K562 (cell line): ENCODE results near the gene CCDC9. TPM values are rescaled to one million over a fixed set of nuclear protein-coding genes. Genes with fewer than 3 reads are reported as not detected.
A peak's percentile ranks its signal among the peaks of the same experiment; 100 is the strongest.

Experiments used
- DNMT1 ChIP-seq: fragments of 450-650 bp; IDR thresholded peaks from 2 replicates; pipeline ENCODE4 v1.6.1; 2016; ENCODE audit warnings: antibody characterized with exemption, mild to moderate bottlenecking
- E2F3 ChIP-seq: fragments of 250-450 bp; sonication (Bioruptor Pico); IDR thresholded peaks from 2 replicates; pipeline ENCODE4 v1.4.0; 2020; ENCODE audit warnings: mild to moderate bottlenecking
- HDAC8 ChIP-seq: fragments of 450-650 bp; IDR thresholded peaks from 2 replicates; pipeline ENCODE4 v1.6.1; 2016; ENCODE audit warnings: mild to moderate bottlenecking, missing genetic modification characterization, moderate library complexity, missing compliant biosample characterization
- HEY1 ChIP-seq: fragments of 250-450 bp; sonication (Bioruptor Pico); IDR thresholded peaks from 2 replicates; pipeline ENCODE4 v1.5.0; 2020; ENCODE audit warnings: mild to moderate bottlenecking, moderate library complexity, borderline replicate concordance
- MECOM ChIP-seq: fragments of 250-450 bp; sonication (Bioruptor Pico); IDR thresholded peaks from 2 replicates; pipeline ENCODE4 v1.8.0; 2022; ENCODE audit warnings: inconsistent platforms
- NFRKB ChIP-seq: fragments of 450-650 bp; IDR thresholded peaks from 2 replicates; pipeline ENCODE4 v1.6.1; 2016; ENCODE audit warnings: low read depth
- NONO ChIP-seq, 2 experiments: fragments of 200-400 bp in 1 of 2; fragments of 450-650 bp in 1 of 2; formaldehyde crosslinking in 1 of 2; IDR thresholded peaks; 2 replicates each; pipeline ENCODE4 v1.6.1; 2017; ENCODE audit warnings: low read depth in 2 of 2, mild to moderate bottlenecking in 2 of 2, moderate library complexity in 2 of 2, low read length in 1 of 2
- POLR2B ChIP-seq: fragments of 450-650 bp; IDR thresholded peaks from 2 replicates; pipeline ENCODE4 v1.6.1; 2018; ENCODE audit warnings: low read depth; ENCODE audit not compliant: partially characterized antibody
- SMAD1 ChIP-seq: fragments of 150-350 bp; IDR thresholded peaks from 2 replicates; pipeline ENCODE4 v1.6.1; 2014; ENCODE audit warnings: low read length, low read depth; ENCODE audit not compliant: partially characterized antibody
- TAF7 ChIP-seq: fragments of 450-650 bp; IDR thresholded peaks from 2 replicates; pipeline ENCODE4 v1.6.1; 2016; ENCODE audit warnings: missing genetic modification characterization, missing compliant biosample characterization
- ZNF408 ChIP-seq: fragments of 250-450 bp; sonication (Bioruptor Pico); IDR thresholded peaks from 2 replicates; pipeline ENCODE4 v1.4.0; 2020; ENCODE audit warnings: low read depth, mild to moderate bottlenecking, moderate library complexity
- ZNF444 ChIP-seq: fragments of 250-450 bp; sonication (Bioruptor Pico); IDR thresholded peaks from 2 replicates; pipeline ENCODE4 v1.4.0; 2020; ENCODE audit warnings: mild to moderate bottlenecking, moderate library complexity
- ZNF707 ChIP-seq: fragments of 250-450 bp; sonication (Bioruptor Pico); conservative IDR thresholded peaks from 2 replicates; pipeline ENCODE4 v1.8.0; 2022; ENCODE audit warnings: inconsistent platforms, mild to moderate bottlenecking, moderate library complexity
- polyA plus RNA-seq, 8 experiments: library from polyadenylated mRNA; depleted of rRNA in 4 of 8; stranded (reverse) in 5 of 8; unstranded in 3 of 8; fragments of >200 nt; fragmentation: Nextera tagmentation in 2 of 8; fragmentation: Illumina TruSeq in 1 of 8; extraction: Ambion mirVana in 2 of 8; extraction: Trizol in 1 of 8; gene quantifications; 2 replicates each; pipeline versions ENCODE4 v1.2.1 to v1.2.3, GENCODE V29; 2011 to 2014; ENCODE audit warnings: inconsistent platforms in 1 of 8, missing spikeins in 1 of 8
- total RNA-seq, 7 experiments: library from RNA; depleted of rRNA in 6 of 7; stranded (reverse); fragments of >200 nt in 6 of 7; fragmentation: Illumina TruSeq in 2 of 7; extraction: Trizol in 2 of 7; gene quantifications; 2 replicates each; pipeline versions ENCODE4 v1.2.1 to v1.2.3, GENCODE V29; 2011 to 2021; ENCODE audit warnings: low replicate concordance in 1 of 7
- TF ChIP-seq, protein P1 (sequence below): fragments of 250-450 bp; sonication (Bioruptor Pico); IDR thresholded peaks from 2 replicates; pipeline ENCODE4 v1.4.0; 2020; ENCODE audit warnings: mild to moderate bottlenecking, moderate library complexity
- TF ChIP-seq, protein P2 (sequence below): fragments of 250-450 bp; sonication (Bioruptor Pico); IDR thresholded peaks from 2 replicates; pipeline ENCODE4 v1.8.0; 2021; ENCODE audit warnings: moderate library complexity, mild to moderate bottlenecking, inconsistent platforms
- TF ChIP-seq, protein P3 (sequence below), 2 experiments: IDR thresholded peaks; 2 replicates each; pipeline ENCODE4 v1.6.1; 2011; ENCODE audit warnings: borderline replicate concordance in 1 of 2, control low read depth in 1 of 2, low read depth in 1 of 2, low read length in 1 of 2, mild to moderate bottlenecking in 1 of 2, mixed read lengths in 1 of 2, moderate library complexity in 1 of 2; ENCODE audit not compliant: insufficient read depth in 1 of 2, insufficient read length in 1 of 2, poor library complexity in 1 of 2, severe bottlenecking in 1 of 2; ENCODE audit errors: extremely low read depth in 1 of 2
- TF ChIP-seq, protein P4 (sequence below): fragments of 450-650 bp; formaldehyde crosslinking; IDR thresholded peaks from 2 replicates; pipeline ENCODE4 v1.4.0; 2020; ENCODE audit warnings: mild to moderate bottlenecking
- TF ChIP-seq, protein P5 (sequence below), 2 experiments: fragments of 450-650 bp in 1 of 2; sonication (generic) in 1 of 2; formaldehyde crosslinking in 1 of 2; IDR thresholded peaks in 1 of 2; conservative IDR thresholded peaks in 1 of 2; 2 replicates each; pipeline versions ENCODE4 v1.6.1 to v1.8.1; 2016 to 2023; ENCODE audit warnings: mild to moderate bottlenecking in 2 of 2, moderate library complexity in 2 of 2, inconsistent platforms in 1 of 2, missing genetic modification reagents in 1 of 2
- TF ChIP-seq, protein P6 (sequence below): sonication (generic); formaldehyde crosslinking; IDR thresholded peaks from 2 replicates; pipeline ENCODE4 v1.8.0; 2023; ENCODE audit warnings: mild to moderate bottlenecking, missing genetic modification reagents

Gene CCDC9
- total and polyA plus RNA-seq, 9 of the 15 experiments (the other 6 are each of a cell fraction or from before 2014, with no cell fraction given) = 0.23 to 38.6 (median 8.4) TPM

DNA sequence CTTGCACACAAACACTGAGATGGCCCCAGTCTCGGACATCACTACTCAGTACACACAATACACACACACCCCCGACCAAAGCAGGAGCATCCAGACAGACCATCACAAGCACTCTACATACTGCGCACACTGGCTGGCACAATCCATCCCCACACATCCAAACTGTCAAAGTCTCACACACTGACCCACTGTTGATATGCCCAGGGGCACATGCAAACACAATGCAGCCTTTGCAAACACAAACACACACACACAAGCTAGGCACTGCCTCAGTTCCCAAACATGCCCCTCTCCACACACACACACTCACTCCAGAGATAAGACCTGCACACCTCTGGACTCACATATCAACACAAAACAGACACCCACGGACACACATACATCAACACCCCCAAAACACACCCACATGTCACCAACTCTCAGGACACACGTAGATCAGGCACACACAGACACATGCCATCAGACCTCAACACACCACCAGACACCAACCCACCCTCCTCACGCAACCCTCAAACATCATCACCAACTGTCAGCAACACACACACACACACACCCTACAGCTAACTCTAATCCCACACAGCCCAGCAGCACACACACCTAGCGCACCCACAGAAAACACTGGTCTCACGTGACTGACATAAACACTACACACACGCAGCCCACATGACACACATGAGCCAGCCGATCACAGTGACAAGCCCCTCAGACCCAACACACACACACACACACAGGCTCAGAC, 27.2 kb upstream of the CCDC9 start (continued):
- TF ChIP-seq, protein P1, sequence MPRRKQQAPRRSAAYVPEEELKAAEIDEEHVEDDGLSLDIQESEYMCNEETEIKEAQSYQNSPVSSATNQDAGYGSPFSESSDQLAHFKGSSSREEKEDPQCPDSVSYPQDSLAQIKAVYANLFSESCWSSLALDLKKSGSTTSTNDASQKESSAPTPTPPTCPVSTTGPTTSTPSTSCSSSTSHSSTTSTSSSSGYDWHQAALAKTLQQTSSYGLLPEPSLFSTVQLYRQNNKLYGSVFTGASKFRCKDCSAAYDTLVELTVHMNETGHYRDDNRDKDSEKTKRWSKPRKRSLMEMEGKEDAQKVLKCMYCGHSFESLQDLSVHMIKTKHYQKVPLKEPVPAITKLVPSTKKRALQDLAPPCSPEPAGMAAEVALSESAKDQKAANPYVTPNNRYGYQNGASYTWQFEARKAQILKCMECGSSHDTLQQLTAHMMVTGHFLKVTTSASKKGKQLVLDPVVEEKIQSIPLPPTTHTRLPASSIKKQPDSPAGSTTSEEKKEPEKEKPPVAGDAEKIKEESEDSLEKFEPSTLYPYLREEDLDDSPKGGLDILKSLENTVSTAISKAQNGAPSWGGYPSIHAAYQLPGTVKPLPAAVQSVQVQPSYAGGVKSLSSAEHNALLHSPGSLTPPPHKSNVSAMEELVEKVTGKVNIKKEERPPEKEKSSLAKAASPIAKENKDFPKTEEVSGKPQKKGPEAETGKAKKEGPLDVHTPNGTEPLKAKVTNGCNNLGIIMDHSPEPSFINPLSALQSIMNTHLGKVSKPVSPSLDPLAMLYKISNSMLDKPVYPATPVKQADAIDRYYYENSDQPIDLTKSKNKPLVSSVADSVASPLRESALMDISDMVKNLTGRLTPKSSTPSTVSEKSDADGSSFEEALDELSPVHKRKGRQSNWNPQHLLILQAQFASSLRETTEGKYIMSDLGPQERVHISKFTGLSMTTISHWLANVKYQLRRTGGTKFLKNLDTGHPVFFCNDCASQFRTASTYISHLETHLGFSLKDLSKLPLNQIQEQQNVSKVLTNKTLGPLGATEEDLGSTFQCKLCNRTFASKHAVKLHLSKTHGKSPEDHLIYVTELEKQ (CRISPR knock-in tag) = no peak
- TF ChIP-seq NONO (IDR thresholded peaks at IDR 0.05; ENCODE audit: low read depth in 2 of 2, low read length in 1 of 2) (no peak), ZNF444 (CRISPR knock-in tag) (no peak), HEY1 (no peak), TAF7 (tag) (no peak; the same call in 1 of the 2 replicates), ZNF408 (no peak), E2F3 (no peak), DNMT1 (no peak), HDAC8 (no peak), SMAD1 (peak; percentile 41), MECOM (CRISPR knock-in tag) (no peak), POLR2B (peak; percentile 57), NFRKB (no peak), ZNF707 (CRISPR knock-in tag) (no peak)
- TF ChIP-seq, protein P2, sequence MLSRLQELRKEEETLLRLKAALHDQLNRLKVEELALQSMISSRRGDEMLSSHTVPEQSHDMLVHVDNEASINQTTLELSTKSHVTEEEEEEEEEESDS = no peak
- TF ChIP-seq, protein P3, sequence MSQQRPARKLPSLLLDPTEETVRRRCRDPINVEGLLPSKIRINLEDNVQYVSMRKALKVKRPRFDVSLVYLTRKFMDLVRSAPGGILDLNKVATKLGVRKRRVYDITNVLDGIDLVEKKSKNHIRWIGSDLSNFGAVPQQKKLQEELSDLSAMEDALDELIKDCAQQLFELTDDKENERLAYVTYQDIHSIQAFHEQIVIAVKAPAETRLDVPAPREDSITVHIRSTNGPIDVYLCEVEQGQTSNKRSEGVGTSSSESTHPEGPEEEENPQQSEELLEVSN (IDR thresholded peaks at IDR 0.05; ENCODE audit: borderline replicate concordance in 1 of 2, extremely low read depth in 1 of 2, insufficient read depth in 1 of 2, insufficient read length in 1 of 2, low read depth in 1 of 2, low read length in 1 of 2, poor library complexity in 1 of 2, severe bottlenecking in 1 of 2) = no peak
- TF ChIP-seq, protein P4, sequence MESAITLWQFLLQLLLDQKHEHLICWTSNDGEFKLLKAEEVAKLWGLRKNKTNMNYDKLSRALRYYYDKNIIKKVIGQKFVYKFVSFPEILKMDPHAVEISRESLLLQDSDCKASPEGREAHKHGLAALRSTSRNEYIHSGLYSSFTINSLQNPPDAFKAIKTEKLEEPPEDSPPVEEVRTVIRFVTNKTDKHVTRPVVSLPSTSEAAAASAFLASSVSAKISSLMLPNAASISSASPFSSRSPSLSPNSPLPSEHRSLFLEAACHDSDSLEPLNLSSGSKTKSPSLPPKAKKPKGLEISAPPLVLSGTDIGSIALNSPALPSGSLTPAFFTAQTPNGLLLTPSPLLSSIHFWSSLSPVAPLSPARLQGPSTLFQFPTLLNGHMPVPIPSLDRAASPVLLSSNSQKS (CRISPR knock-in tag) = no peak
- TF ChIP-seq, protein P5, sequence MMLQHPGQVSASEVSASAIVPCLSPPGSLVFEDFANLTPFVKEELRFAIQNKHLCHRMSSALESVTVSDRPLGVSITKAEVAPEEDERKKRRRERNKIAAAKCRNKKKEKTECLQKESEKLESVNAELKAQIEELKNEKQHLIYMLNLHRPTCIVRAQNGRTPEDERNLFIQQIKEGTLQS (IDR thresholded peaks at IDR 0.05) = no peak
- TF ChIP-seq, protein P5 (CRISPR knock-in tag; conservative IDR thresholded peaks at IDR 0.05) = no peak
- TF ChIP-seq, protein P6, sequence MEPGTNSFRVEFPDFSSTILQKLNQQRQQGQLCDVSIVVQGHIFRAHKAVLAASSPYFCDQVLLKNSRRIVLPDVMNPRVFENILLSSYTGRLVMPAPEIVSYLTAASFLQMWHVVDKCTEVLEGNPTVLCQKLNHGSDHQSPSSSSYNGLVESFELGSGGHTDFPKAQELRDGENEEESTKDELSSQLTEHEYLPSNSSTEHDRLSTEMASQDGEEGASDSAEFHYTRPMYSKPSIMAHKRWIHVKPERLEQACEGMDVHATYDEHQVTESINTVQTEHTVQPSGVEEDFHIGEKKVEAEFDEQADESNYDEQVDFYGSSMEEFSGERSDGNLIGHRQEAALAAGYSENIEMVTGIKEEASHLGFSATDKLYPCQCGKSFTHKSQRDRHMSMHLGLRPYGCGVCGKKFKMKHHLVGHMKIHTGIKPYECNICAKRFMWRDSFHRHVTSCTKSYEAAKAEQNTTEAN (CRISPR knock-in tag) = 0 out of 2 replicates have a peak, but pooled peaks have one; percentile 55
